Ishikawa (cell line): ENCODE results near the gene PRCC.

Experiments
- CEBPB ChIP-seq: IDR thresholded peaks from 2 replicates; pipeline ENCODE4 v1.6.1; 2012
- CREB1 ChIP-seq: IDR thresholded peaks from 2 replicates; pipeline ENCODE4 v1.6.1; 2012; ENCODE audit warnings: low read depth
- EGR1 ChIP-seq: IDR thresholded peaks from 2 replicates; pipeline ENCODE4 v1.6.1; 2012
- EP300 ChIP-seq: IDR thresholded peaks from 2 replicates; pipeline ENCODE4 v1.6.1; 2012; ENCODE audit warnings: borderline replicate concordance
- FOXM1 ChIP-seq: IDR thresholded peaks from 2 replicates; pipeline ENCODE4 v1.6.1; 2012; ENCODE audit warnings: low read depth, borderline replicate concordance
- MAX ChIP-seq: IDR thresholded peaks from 2 replicates; pipeline ENCODE4 v1.6.1; 2012
- NFIC ChIP-seq: IDR thresholded peaks from 2 replicates; pipeline ENCODE4 v1.6.1; 2012
- RAD21 ChIP-seq: IDR thresholded peaks from 2 replicates; pipeline ENCODE4 v1.6.1; 2012; ENCODE audit warnings: low read depth
- REST ChIP-seq: IDR thresholded peaks from 2 replicates; pipeline ENCODE4 v1.6.1; 2012; ENCODE audit warnings: low read depth, mild to moderate bottlenecking
- TAF1 ChIP-seq: IDR thresholded peaks from 2 replicates; pipeline ENCODE4 v1.6.1; 2012; ENCODE audit warnings: low read depth, mild to moderate bottlenecking
- TCF12 ChIP-seq: IDR thresholded peaks from 2 replicates; pipeline ENCODE4 v1.6.1; 2012; ENCODE audit warnings: low read depth
- TEAD4 ChIP-seq: IDR thresholded peaks from 2 replicates; pipeline ENCODE4 v1.6.1; 2012
- USF1 ChIP-seq: IDR thresholded peaks from 2 replicates; pipeline ENCODE4 v1.6.1; 2012
- YY1 ChIP-seq: IDR thresholded peaks from 2 replicates; pipeline ENCODE4 v1.6.1; 2012; ENCODE audit warnings: low read depth
- ZBTB7A ChIP-seq: IDR thresholded peaks from 2 replicates; pipeline ENCODE4 v1.6.1; 2012; ENCODE audit warnings: low read depth

Gene PRCC

GRCh38 chr1:156789621-156790318, 22.4 kb downstream of the PRCC start:
- no peak for TF ChIP-seq REST
- no peak for TF ChIP-seq CEBPB
- TF ChIP-seq MAX: no peak
- no peak for TF ChIP-seq EGR1
- TF ChIP-seq TCF12: no peak
- no peak for TF ChIP-seq TAF1
- no peak for TF ChIP-seq USF1
- TF ChIP-seq RAD21: no peak
- no peak for TF ChIP-seq NFIC
- no peak for TF ChIP-seq FOXM1
- TF ChIP-seq TEAD4: no peak
- no peak for TF ChIP-seq ZBTB7A
- TF ChIP-seq YY1: no peak
- no peak for TF ChIP-seq CREB1
- TF ChIP-seq EP300: no peak

- TF ChIP-seq EGR1 (no peak), TCF12 (no peak), RAD21 (no peak), EP300 (no peak), CREB1 (no peak), MAX (no peak), USF1 (no peak), TEAD4 (no peak), CEBPB (no peak), FOXM1 (no peak), YY1 (no peak), TAF1 (no peak), REST (no peak), NFIC (no peak), ZBTB7A (no peak)
These were observed 27.4 kb downstream of the PRCC start for GRCh38 chr1:156794506-156795373.

DNA sequence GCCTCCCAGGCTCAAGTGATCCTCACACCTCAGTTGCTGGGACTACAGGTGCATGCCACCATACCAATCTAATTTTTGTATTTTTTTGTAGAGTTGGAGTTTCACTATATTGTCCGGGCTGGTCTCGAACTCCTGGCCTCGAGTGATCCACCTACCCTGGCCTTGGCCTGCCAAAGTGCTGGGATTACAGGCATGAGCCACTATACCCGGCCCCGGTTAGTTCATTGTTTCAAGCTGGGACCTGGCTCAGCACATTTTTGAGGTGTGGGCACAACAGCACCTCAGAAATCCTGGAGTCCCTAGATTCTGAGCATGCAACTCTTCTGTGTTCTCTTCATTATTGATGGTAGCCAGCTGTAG, 28.0 kb downstream of the PRCC start:
- TF ChIP-seq CEBPB (no peak), RAD21 (no peak), CREB1 (no peak), REST (no peak), NFIC (no peak), EGR1 (no peak)

- no peak for TF ChIP-seq REST
- no peak for TF ChIP-seq EP300
- TF ChIP-seq ZBTB7A: no peak
- no peak for TF ChIP-seq CREB1
- no peak for TF ChIP-seq NFIC
- no peak for TF ChIP-seq EGR1
These were observed 28.5 kb downstream of the PRCC start for GRCh38 chr1:156795787-156796186.
